Measurements from ENCODE around the gene ATP11A. TPM values are rescaled to one million over a fixed set of nuclear protein-coding genes. Genes with fewer than 3 reads are reported as not detected.
A peak's percentile ranks its signal among the peaks of the same experiment; 100 is the strongest.

The ATP11A gene
- total RNA-seq, 4 donors from 2014 or later: 23.3 to 35.5 (median 31.1) TPM

DNA sequence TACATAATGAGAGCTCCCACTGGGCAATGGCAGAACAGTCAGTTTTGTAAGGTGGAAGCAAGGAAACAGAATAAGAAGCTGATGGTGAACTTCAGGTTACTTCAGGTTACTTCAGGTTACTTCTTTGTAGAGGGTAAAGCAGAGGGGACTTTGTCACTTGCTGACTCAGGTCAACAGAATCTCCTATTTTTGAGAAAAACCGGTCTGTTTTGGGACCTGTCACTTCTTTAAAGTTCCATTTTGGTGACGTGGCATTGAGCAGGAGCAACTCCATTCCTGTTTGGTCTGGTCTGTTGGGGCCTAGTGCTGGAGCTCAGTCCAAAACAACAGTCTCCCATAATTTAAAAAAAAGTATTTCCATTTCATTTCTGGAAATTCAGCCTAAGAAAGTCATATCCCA lies 29.7 kb downstream of the ATP11A start:
- TF ChIP-seq, protein P1, sequence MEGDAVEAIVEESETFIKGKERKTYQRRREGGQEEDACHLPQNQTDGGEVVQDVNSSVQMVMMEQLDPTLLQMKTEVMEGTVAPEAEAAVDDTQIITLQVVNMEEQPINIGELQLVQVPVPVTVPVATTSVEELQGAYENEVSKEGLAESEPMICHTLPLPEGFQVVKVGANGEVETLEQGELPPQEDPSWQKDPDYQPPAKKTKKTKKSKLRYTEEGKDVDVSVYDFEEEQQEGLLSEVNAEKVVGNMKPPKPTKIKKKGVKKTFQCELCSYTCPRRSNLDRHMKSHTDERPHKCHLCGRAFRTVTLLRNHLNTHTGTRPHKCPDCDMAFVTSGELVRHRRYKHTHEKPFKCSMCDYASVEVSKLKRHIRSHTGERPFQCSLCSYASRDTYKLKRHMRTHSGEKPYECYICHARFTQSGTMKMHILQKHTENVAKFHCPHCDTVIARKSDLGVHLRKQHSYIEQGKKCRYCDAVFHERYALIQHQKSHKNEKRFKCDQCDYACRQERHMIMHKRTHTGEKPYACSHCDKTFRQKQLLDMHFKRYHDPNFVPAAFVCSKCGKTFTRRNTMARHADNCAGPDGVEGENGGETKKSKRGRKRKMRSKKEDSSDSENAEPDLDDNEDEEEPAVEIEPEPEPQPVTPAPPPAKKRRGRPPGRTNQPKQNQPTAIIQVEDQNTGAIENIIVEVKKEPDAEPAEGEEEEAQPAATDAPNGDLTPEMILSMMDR (IDR thresholded peaks at IDR 0.05): no peak
- no peak for TF ChIP-seq POLR2A (IDR thresholded peaks at IDR 0.05)
- no peak overlapping the region for H3K4me3 ChIP-seq (ENCODE audit: low read depth, poor library complexity, severe bottlenecking)
- intact Hi-C loops (cut with DNase I; ENCODE audit: low total_unique reads): no loop called here
- 93 to 96% methylated on average over 2 of the region's 2 CpGs for WGBS, 2 donors
- no peak for DNase-seq (ENCODE audit: low spot score in 2 of 2)

DNA sequence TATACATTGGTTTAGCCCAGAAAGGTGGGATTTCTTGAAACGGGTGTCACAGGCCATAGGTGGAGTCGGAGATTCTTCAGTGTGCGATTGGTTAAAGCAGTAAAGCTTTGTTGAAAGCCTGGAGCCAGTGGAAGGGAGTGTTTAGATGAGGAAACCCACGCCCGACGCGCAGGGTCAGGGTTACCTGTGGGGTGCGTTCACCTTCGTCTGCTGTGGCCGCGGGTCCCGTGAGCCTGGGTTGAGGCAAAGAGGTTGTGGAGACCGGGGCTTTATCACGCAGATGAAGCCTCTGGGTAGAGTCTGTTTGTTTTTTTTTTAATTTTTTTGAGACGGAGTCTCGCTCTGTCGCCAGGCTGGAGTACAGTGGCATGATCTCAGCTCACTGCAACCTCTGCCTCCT lies 30.4 kb downstream of the ATP11A start:
- DNase-seq (ENCODE audit: low spot score in 2 of 2): no peak
- no peak for TF ChIP-seq POLR2A (IDR thresholded peaks at IDR 0.05)
- TF ChIP-seq, protein P1 (IDR thresholded peaks at IDR 0.05): no peak
- WGBS, 2 donors: 95 to 97% methylated on average over 17 of the region's 17 CpGs
- intact Hi-C loops (cut with DNase I; ENCODE audit: low total_unique reads): no loop called here
- H3K4me3 ChIP-seq (ENCODE audit: low read depth, poor library complexity, severe bottlenecking): no peak overlapping the region

DNA sequence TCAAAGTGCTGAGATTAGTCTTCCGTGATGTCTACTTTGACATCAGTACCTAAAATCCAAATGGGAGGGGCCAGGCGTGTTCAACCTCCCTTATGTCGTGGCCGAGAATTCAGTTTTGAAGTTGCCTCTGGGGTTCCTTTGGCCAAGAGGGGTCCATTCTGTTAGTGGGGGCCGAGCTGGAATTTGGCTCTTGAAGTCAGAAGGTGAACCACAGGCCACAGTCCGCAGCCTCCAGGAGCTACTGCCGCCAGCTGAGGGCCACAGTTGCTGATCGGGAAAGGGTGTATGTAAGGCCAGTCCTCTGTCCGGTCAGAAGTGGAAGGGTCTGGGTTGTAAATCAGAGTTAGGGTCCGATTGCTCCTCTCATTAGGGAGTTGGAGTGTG lies 31.0 kb downstream of the ATP11A start:
- intact Hi-C loops (cut with DNase I; ENCODE audit: low total_unique reads): no loop called here
- TF ChIP-seq, protein P1 (IDR thresholded peaks at IDR 0.05): no peak
- TF ChIP-seq POLR2A (IDR thresholded peaks at IDR 0.05): no peak
- 94 to 97% methylated on average over 10 of the region's 10 CpGs for WGBS, 2 donors
- H3K4me3 ChIP-seq (ENCODE audit: low read depth, poor library complexity, severe bottlenecking): no peak overlapping the region
- DNase-seq (ENCODE audit: low spot score in 2 of 2): no peak

DNA sequence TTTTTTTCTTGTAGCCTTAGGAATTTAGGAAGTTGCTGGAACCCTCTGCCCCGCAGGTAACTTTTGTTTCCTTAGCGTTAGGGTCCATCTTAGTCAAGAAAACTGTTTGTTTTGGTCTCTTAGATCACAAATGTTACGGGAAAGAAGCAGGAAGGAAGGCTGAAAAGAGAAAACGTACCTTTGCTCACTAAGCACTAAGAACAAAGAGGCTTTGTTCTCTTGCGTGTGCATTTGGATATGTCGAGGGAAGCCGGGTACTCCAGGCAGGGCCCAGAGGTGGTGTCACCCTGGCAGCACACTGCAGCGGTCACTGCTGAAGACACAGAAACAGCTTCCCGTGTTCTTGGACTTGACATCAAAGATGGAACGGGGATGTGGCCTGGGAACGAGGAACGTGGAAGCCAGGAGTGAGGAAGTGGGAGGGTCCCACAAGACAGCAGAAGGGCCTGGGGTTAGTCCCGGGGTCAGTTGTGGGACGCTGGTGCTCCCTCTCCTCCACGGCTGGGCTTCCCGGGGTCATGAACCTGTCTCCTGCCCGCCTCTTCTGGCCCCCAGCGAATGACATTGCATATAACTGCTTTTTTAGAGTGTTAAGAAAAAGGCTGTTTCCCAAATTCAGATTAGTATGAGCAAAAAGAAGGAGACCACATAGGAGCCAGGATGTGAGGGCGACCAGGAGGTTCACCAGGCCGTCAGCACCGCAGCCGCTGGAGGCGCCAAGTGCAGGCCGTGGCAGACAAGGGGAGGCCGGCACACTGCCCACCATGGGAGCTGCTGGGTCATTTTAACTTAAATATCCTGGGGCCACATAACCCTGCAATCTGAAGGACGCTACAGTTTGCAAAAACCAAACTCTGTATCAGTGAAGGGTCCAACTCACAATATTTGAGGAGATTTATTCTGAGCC lies 31.6 kb downstream of the ATP11A start:
- TF ChIP-seq POLR2A (IDR thresholded peaks at IDR 0.05): no peak
- TF ChIP-seq, protein P1 (IDR thresholded peaks at IDR 0.05): no peak
- intact Hi-C loops (cut with DNase I; ENCODE audit: low total_unique reads): no loop called here
- DNase-seq (ENCODE audit: low spot score in 2 of 2): no peak
- 84 to 87% methylated on average over 26 of the region's 26 CpGs for WGBS, 2 donors
- no peak overlapping the region for H3K4me3 ChIP-seq (ENCODE audit: low read depth, poor library complexity, severe bottlenecking)

DNA sequence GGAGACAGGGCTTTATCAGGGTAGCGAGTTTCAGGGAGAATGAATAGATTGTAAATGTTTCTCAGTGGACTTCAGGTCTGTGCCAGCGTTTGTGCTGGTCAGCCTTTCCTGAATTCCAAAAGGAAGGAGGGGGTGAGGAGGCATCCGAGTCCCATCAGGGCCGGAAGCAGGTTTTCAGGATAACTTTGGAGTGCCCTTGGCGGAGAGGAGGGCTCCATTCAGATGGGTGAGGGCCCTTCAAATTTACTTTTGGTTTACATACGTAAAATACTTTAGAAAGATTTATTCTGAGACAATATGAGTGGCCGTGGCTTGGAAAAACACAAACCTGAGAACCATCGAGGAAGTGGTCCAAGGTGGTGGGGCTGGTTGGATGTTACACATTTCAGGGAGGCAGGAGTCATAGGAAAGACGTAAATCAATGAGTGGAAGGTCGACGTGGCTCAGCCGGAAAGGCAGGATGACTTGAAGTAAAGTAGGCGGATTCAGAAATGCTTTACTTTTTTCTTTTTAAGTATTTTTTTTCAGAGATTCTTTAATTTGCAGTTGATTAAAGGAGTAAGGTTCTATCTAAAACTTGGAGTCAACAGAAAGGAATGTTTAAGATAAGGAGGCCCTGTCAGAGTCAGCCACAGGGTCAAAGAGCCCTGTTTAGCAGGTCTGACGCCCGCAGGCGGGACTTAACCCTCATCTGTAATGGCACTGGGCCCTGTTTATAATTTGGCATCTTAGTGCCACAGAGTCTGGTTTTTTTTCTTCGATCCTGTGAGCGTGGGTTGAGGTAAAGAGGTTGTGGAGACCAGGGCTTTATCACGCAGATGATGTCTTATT lies 32.8 kb downstream of the ATP11A start:
- WGBS, 2 donors: 44 to 49% methylated on average over 19 of the region's 19 CpGs
- peak in 1 of 2 donors; percentile 50 for DNase-seq (ENCODE audit: low spot score in 2 of 2)
- TF ChIP-seq POLR2A (IDR thresholded peaks at IDR 0.05): no peak
- TF ChIP-seq, protein P1 (IDR thresholded peaks at IDR 0.05): no peak
- intact Hi-C loops (cut with DNase I; ENCODE audit: low total_unique reads): no loop called here
- no peak overlapping the region for H3K4me3 ChIP-seq (ENCODE audit: low read depth, poor library complexity, severe bottlenecking)
